ENCODE results near the gene DKC1. TPM values are rescaled to one million over a fixed set of nuclear protein-coding genes. Genes with fewer than 3 reads are reported as not detected.
A peak's percentile ranks its signal among the peaks of the same experiment; 100 is the strongest.

Gene DKC1
- total RNA-seq, 2 donors from 2014 or later = 17.9 to 26.0 TPM

- intact Hi-C loops (cut with DNase I) = no loop called here
- Histone ChIP-seq H3K36me3 (replicated peaks in 1 of 2; ENCODE audit: insufficient read depth in 1 of 2, low read depth in 2 of 2) (no peaks in the 10 kb centered on the region), H3K9me3 (no peaks in the 10 kb centered on the region), H3K27ac (peak overlapping the region in 1 of 4 donors; percentile 44), H3K27me3 (no peaks in the 10 kb centered on the region), H3K4me3 (no peak overlapping the region), H3K4me1 (peaks cover 5% of the 10 kb centered on the region)
- 18 to 26% methylated on average over 7 to 9 of the region's 9 CpGs for WGBS, 2 donors
- no peak for TF ChIP-seq CTCF (IDR thresholded peaks at IDR 0.05)
- TF ChIP-seq POLR2A (IDR thresholded peaks at IDR 0.05) = no peak
- DNase-seq = peak in 1 of 4 donors; percentile 19
- ATAC-seq = peak; percentile 36
Observed at GRCh38 chrX:154751669-154752271, 10.9 kb upstream of the DKC1 start.

- H3K9me3 ChIP-seq = no peaks in the 10 kb centered on the region
- peaks cover 6% of the 10 kb centered on the region for H3K4me1 ChIP-seq
- H3K36me3 ChIP-seq (replicated peaks in 1 of 2; ENCODE audit: insufficient read depth in 1 of 2, low read depth in 2 of 2) = no peaks in the 10 kb centered on the region
- ATAC-seq = no peak
- no peak overlapping the region for H3K4me3 ChIP-seq
- no peak for DNase-seq
- H3K27me3 ChIP-seq = no peaks in the 10 kb centered on the region
- no peak overlapping the region for H3K27ac ChIP-seq
- TF ChIP-seq CTCF (IDR thresholded peaks at IDR 0.05) = no peak
- TF ChIP-seq POLR2A (IDR thresholded peaks at IDR 0.05) = no peak
- WGBS, 2 donors = 71 to 88% methylated on average over 4 of the region's 4 CpGs
- intact Hi-C loops (cut with DNase I) = no loop called here
Observed at GRCh38 chrX:154758696-154759095, 4.0 kb upstream of the DKC1 start.

GRCh38 chrX:154761977-154762536, 607 bp upstream of the DKC1 start:
- Histone ChIP-seq H3K36me3 (replicated peaks in 1 of 2; ENCODE audit: insufficient read depth in 1 of 2, low read depth in 2 of 2) (no peaks in the 10 kb centered on the region), H3K4me3 (no peak overlapping the region), H3K27ac (peak overlapping the region; percentile 41 to 84 (median 76)), H3K9me3 (no peaks in the 10 kb centered on the region), H3K27me3 (no peaks in the 10 kb centered on the region), H3K4me1 (peaks cover 9% of the 10 kb centered on the region)
- DNase-seq (peak; percentile 18 to 46 (median 22)), ATAC-seq (no peak)
- 2% methylated on average over 10 to 11 of the region's 11 CpGs for WGBS, 2 donors
- intact Hi-C loops (cut with DNase I) = no loop called here
- TF ChIP-seq POLR2A (IDR thresholded peaks at IDR 0.05) = peak in 1 of 3 donors; percentile 31
- TF ChIP-seq CTCF (IDR thresholded peaks at IDR 0.05) = no peak

GRCh38 chrX:154774622-154775021, 12.0 kb downstream of the DKC1 start:
- Histone ChIP-seq H3K36me3 (replicated peaks in 1 of 2; ENCODE audit: insufficient read depth in 1 of 2, low read depth in 2 of 2) (peaks cover 0 to 4% of the 10 kb centered on the region in 2 donors), H3K4me3 (no peak overlapping the region), H3K4me1 (no peaks in the 10 kb centered on the region), H3K27ac (no peak overlapping the region), H3K9me3 (no peaks in the 10 kb centered on the region), H3K27me3 (no peaks in the 10 kb centered on the region)
- DNase-seq (no peak), ATAC-seq (no peak)
- intact Hi-C loops (cut with DNase I) = no loop called here
- 76 to 90% methylated on average over 4 to 5 of the region's 5 CpGs for WGBS, 2 donors
- TF ChIP-seq CTCF (IDR thresholded peaks at IDR 0.05) = no peak
- no peak for TF ChIP-seq POLR2A (IDR thresholded peaks at IDR 0.05)

Measured in body of pancreas (tissue), 4 donors.